C4-2B (cell line): ENCODE results near the gene ADAM29.

ENCODE experiments used
- ZFX ChIP-seq: fragments of 450-650 bp; IDR thresholded peaks from 2 replicates; pipeline ENCODE4 v1.6.1; 2017
- TF ChIP-seq, protein P1 (sequence below): fragments of 450-650 bp; conservative IDR thresholded peaks from 2 replicates; pipeline ENCODE4 v1.5.1; 2017; ENCODE audit warnings: mild to moderate bottlenecking

DNA sequence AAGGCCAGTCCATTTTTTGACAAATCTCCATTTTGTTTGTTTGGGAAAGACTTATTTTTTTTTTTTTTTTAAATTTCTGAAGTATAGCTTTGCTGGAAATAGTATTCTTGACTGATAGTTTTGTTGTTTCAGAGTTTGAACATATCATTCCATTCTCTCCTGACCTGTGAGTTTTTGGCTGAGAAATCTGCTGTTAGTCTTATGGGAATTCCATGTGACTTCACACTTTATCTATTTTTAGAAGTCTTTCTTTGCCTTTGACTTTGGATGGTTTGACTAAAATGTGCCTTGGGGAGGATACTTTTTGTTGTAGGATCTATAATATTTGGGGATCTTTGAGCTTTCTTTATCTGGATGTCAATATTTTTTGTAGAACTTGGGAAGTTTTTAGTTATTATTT is 10.7 kb upstream of the ADAM29 start:
- TF ChIP-seq, protein P1, sequence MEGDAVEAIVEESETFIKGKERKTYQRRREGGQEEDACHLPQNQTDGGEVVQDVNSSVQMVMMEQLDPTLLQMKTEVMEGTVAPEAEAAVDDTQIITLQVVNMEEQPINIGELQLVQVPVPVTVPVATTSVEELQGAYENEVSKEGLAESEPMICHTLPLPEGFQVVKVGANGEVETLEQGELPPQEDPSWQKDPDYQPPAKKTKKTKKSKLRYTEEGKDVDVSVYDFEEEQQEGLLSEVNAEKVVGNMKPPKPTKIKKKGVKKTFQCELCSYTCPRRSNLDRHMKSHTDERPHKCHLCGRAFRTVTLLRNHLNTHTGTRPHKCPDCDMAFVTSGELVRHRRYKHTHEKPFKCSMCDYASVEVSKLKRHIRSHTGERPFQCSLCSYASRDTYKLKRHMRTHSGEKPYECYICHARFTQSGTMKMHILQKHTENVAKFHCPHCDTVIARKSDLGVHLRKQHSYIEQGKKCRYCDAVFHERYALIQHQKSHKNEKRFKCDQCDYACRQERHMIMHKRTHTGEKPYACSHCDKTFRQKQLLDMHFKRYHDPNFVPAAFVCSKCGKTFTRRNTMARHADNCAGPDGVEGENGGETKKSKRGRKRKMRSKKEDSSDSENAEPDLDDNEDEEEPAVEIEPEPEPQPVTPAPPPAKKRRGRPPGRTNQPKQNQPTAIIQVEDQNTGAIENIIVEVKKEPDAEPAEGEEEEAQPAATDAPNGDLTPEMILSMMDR, result no peak
- no peak for TF ChIP-seq ZFX
